IMR-90 (cell line): ENCODE results near the gene IST1. TPM values are rescaled to one million over a fixed set of nuclear protein-coding genes. Genes with fewer than 3 reads are reported as not detected.

Experiments
- ATAC-seq: fragments of 200-7000 bp; cut with Tn5 transposase; 2 replicates; pipeline ENCODE4 v1.9.1; 2020; ENCODE audit warnings: low read depth, mild to moderate bottlenecking, moderate library complexity
- BruUV-seq: library from RNA; stranded (reverse); fragments of 400-500 nt; replicated peaks from 2 replicates; lab custom pipeline; 2021; lab: Mats Ljungman, UMichigan
- CTCF ChIA-PET: fragments of 300-600 bp; formaldehyde crosslinking; extraction: SDS; loops from one replicate; lab custom pipeline; 2021; ENCODE audit warnings: antibody characterized with exemption; lab: Yijun Ruan, JAX
- POLR2A ChIA-PET: fragments of 300-600 bp; sonication (Branson Sonifier 250); formaldehyde crosslinking; loops from one replicate; lab custom pipeline; 2022; ENCODE audit warnings: antibody characterized with exemption; ENCODE audit not compliant: unreplicated experiment; lab: Charles Lee
- DNase-seq: peaks from one replicate; pipeline ENCODE4 v3.0.0; 2013
- H2AFZ ChIP-seq: replicated peaks from 2 replicates; pipeline ENCODE3; 2013; ENCODE audit warnings: low read length, mild to moderate bottlenecking; ENCODE audit not compliant: poor library complexity
- H2AK5ac ChIP-seq: 2 replicates; pipeline ENCODE4 v1.6.1; 2013; ENCODE audit warnings: low read depth, low read length, inconsistent platforms
- H2AK9ac ChIP-seq: replicated peaks from 2 replicates; pipeline ENCODE3; 2013; ENCODE audit warnings: mild to moderate bottlenecking, low read depth, low read length, moderate library complexity; ENCODE audit not compliant: poor library complexity
- H2BK120ac ChIP-seq: 2 replicates; pipeline ENCODE4 v1.6.1; 2013; ENCODE audit warnings: low read depth, low read length, inconsistent platforms
- H2BK15ac ChIP-seq: 3 replicates; pipeline ENCODE4 v1.6.1; 2013; ENCODE audit warnings: low read depth, low read length, inconsistent platforms
- H2BK20ac ChIP-seq: 2 replicates; pipeline ENCODE4 v1.6.1; 2013; ENCODE audit warnings: low read depth, mild to moderate bottlenecking, inconsistent platforms, low read length, moderate library complexity
- H2BK5ac ChIP-seq: 2 replicates; pipeline ENCODE4 v1.6.1; 2013; ENCODE audit warnings: mild to moderate bottlenecking, low read depth, low read length, inconsistent platforms; ENCODE audit not compliant: poor library complexity, severe bottlenecking
- H3K14ac ChIP-seq: replicated peaks from 2 replicates; pipeline ENCODE4 v1.6.1; 2013; ENCODE audit warnings: low read depth, low read length, inconsistent platforms
- H3K18ac ChIP-seq: 2 replicates; pipeline ENCODE4 v1.6.1; 2013; ENCODE audit warnings: low read depth, low read length, control low read depth
- H3K23ac ChIP-seq: 2 replicates; pipeline ENCODE4 v1.6.1; 2013; ENCODE audit warnings: low read depth, low read length, inconsistent platforms
- H3K27ac ChIP-seq: 2 replicates; pipeline ENCODE4 v1.5.1; 2013; ENCODE audit warnings: mild to moderate bottlenecking, control low read depth, low read length; ENCODE audit not compliant: insufficient read depth
- H3K27me3 ChIP-seq: 2 replicates; pipeline ENCODE4 v1.6.1; 2013; ENCODE audit warnings: low read length; ENCODE audit not compliant: control insufficient read depth, insufficient read depth
- H3K36me3 ChIP-seq: 2 replicates; pipeline ENCODE4 v1.6.1; 2013; ENCODE audit warnings: low read length, mixed read lengths; ENCODE audit not compliant: control insufficient read depth, insufficient read depth
- H3K4ac ChIP-seq: 2 replicates; pipeline ENCODE4 v1.6.1; 2013; ENCODE audit warnings: low read depth, low read length, inconsistent platforms
- H3K4me1 ChIP-seq: 2 replicates; pipeline ENCODE4 v1.6.1; 2013; ENCODE audit warnings: low read length, mixed read lengths; ENCODE audit not compliant: control insufficient read depth, insufficient read depth
- H3K4me2 ChIP-seq: 2 replicates; pipeline ENCODE4 v1.6.1; 2013; ENCODE audit warnings: low read depth, mild to moderate bottlenecking, control low read depth, low read length, moderate library complexity
- H3K4me3 ChIP-seq: 2 replicates; pipeline ENCODE4 v1.5.1; 2013; ENCODE audit warnings: low read depth, mild to moderate bottlenecking, control low read depth, low read length, moderate library complexity; ENCODE audit not compliant: insufficient read depth
- H3K56ac ChIP-seq: 2 replicates; pipeline ENCODE4 v1.6.1; 2013; ENCODE audit warnings: low read length, inconsistent platforms; ENCODE audit not compliant: insufficient read depth; ENCODE audit errors: extremely low read depth
- H3K79me1 ChIP-seq, 2 experiments: 2 replicates each; pipeline ENCODE4 v1.6.1; 2013; ENCODE audit warnings: low read length in 2 of 2, inconsistent platforms in 1 of 2, low read depth in 1 of 2
- H3K9ac ChIP-seq: 2 replicates; pipeline ENCODE4 v1.6.1; 2013; ENCODE audit warnings: low read depth, low read length, control low read depth
- H3K9me1 ChIP-seq: 2 replicates; pipeline ENCODE4 v1.6.1; 2013; ENCODE audit warnings: low read length, inconsistent platforms; ENCODE audit not compliant: insufficient read depth
- H3K9me3 ChIP-seq: 2 replicates; pipeline ENCODE4 v1.6.1; 2013; ENCODE audit warnings: low read length; ENCODE audit not compliant: control insufficient read depth, insufficient read depth
- H4K20me1 ChIP-seq: 2 replicates; pipeline ENCODE4 v1.6.1; 2013; ENCODE audit warnings: low read length, inconsistent platforms; ENCODE audit not compliant: insufficient read depth
- H4K5ac ChIP-seq: 2 replicates; pipeline ENCODE4 v1.6.1; 2013; ENCODE audit warnings: mild to moderate bottlenecking, low read depth, low read length, control low read depth
- H4K8ac ChIP-seq, 2 experiments: 2 replicates each; pipeline ENCODE4 v1.6.1; 2013; ENCODE audit warnings: low read depth in 2 of 2, low read length in 2 of 2, control low read depth in 1 of 2, inconsistent platforms in 1 of 2
- H4K91ac ChIP-seq: 2 replicates; pipeline ENCODE4 v1.6.1; 2013; ENCODE audit warnings: low read depth, low read length, inconsistent platforms; ENCODE audit not compliant: insufficient read depth
- CEBPB ChIP-seq: IDR thresholded peaks from 2 replicates; pipeline ENCODE4 v1.6.1; 2012; ENCODE audit warnings: low read depth, low read length, improper control_type of control experiment
- CHD1 ChIP-seq: IDR thresholded peaks from 2 replicates; pipeline ENCODE4 v1.6.1; 2012; ENCODE audit warnings: low read depth, low read length, improper control_type of control experiment
- NFE2L2 ChIP-seq: fragments of 150-350 bp; IDR thresholded peaks from 2 replicates; pipeline ENCODE4 v1.6.1; 2016; ENCODE audit warnings: low read depth, mild to moderate bottlenecking, low read length
- RCOR1 ChIP-seq: IDR thresholded peaks from 2 replicates; pipeline ENCODE4 v1.6.1; 2012; ENCODE audit warnings: mild to moderate bottlenecking, low read length, improper control_type of control experiment; ENCODE audit not compliant: insufficient replicate concordance
- dilution Hi-C: fragments of 300-500 bp; cut with HindIII; formaldehyde crosslinking; loops from one replicate; pipeline ENCODE4 v1.14.3; 2018; ENCODE audit warnings: low sequenced_read_pairs; ENCODE audit not compliant: unreplicated experiment
- in situ Hi-C: fragments of 300-500 bp; cut with MboI; formaldehyde crosslinking; loops from 3 replicates; pipeline ENCODE4 v1.14.3; 2019; ENCODE audit warnings: low sequenced_read_pairs, inconsistent platforms, mixed read lengths
- intact Hi-C: fragments of 100-400 bp; cut with micrococcal nuclease; formaldehyde crosslinking; loops from 2 replicates; pipeline ENCODE4 v1.10.0; 2022
- polyA plus RNA-seq, 3 experiments: library from polyadenylated mRNA; depleted of rRNA; stranded (reverse); fragments of >200 nt; gene quantifications; 2 replicates each; pipeline ENCODE4 v1.2.3, GENCODE V29; 2012; ENCODE audit warnings: low replicate concordance in 1 of 3
- total RNA-seq: library from RNA; depleted of rRNA; stranded (reverse); fragments of >200 nt; gene quantifications from 2 replicates; pipeline ENCODE4 v1.2.3, GENCODE V29; 2012
- TF ChIP-seq, protein P1 (sequence below): fragments of 150-350 bp; IDR thresholded peaks from 2 replicates; pipeline ENCODE4 v1.6.1; 2016; ENCODE audit warnings: low read depth, mild to moderate bottlenecking, low read length, moderate library complexity, borderline replicate concordance

The IST1 gene
- total and polyA plus RNA-seq, 2 of the 4 experiments (the other 2 are of a cell fraction) = 134 to 186 TPM

- H3K4me3 ChIP-seq = no peak overlapping the region
- H3K18ac ChIP-seq = no peak overlapping the region
- no peak overlapping the region for H3K56ac ChIP-seq
- no peak overlapping the region for H3K23ac ChIP-seq
- H4K8ac ChIP-seq = no peak overlapping the region
- H4K20me1 ChIP-seq = no peaks in the 10 kb centered on the region
- H2BK15ac ChIP-seq = no peak overlapping the region
- no peak for TF ChIP-seq RCOR1
- TF ChIP-seq NFE2L2 = no peak
- no peak for TF ChIP-seq CHD1
- no peak for TF ChIP-seq CEBPB
- TF ChIP-seq, protein P1, sequence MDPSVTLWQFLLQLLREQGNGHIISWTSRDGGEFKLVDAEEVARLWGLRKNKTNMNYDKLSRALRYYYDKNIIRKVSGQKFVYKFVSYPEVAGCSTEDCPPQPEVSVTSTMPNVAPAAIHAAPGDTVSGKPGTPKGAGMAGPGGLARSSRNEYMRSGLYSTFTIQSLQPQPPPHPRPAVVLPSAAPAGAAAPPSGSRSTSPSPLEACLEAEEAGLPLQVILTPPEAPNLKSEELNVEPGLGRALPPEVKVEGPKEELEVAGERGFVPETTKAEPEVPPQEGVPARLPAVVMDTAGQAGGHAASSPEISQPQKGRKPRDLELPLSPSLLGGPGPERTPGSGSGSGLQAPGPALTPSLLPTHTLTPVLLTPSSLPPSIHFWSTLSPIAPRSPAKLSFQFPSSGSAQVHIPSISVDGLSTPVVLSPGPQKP = no peak
- H3K27me3 ChIP-seq = peaks cover 3% of the 10 kb centered on the region
- no peak overlapping the region for H4K5ac ChIP-seq
- no peaks in the 10 kb centered on the region for H3K36me3 ChIP-seq
- no peak overlapping the region for H4K91ac ChIP-seq
- DNase-seq (no peak), ATAC-seq (no peak)
- intact Hi-C loops (no loop called here), dilution Hi-C loops (no loop called here), in situ Hi-C loops (no loop called here)
- no peak overlapping the region for H2AK9ac ChIP-seq
- no peak overlapping the region for H2BK120ac ChIP-seq
- ChIA-PET CTCF (no interaction called here), POLR2A (no interaction called here)
- no peak overlapping the region for H2AFZ ChIP-seq
- no peak overlapping the region for H3K14ac ChIP-seq
- no peak overlapping the region for H2AK5ac ChIP-seq
- H3K9me3 ChIP-seq = no peaks in the 10 kb centered on the region
- no peak overlapping the region for H2BK5ac ChIP-seq
- no peak overlapping the region for H2BK20ac ChIP-seq
- no peak overlapping the region for H3K9ac ChIP-seq
- H3K4ac ChIP-seq = no peak overlapping the region
- H3K79me1 ChIP-seq = no peaks in the 10 kb centered on the region
- BruUV-seq = no TSS peak
- no peak overlapping the region for H3K4me2 ChIP-seq
- no peaks in the 10 kb centered on the region for H3K4me1 ChIP-seq
- no peaks in the 10 kb centered on the region for H3K9me1 ChIP-seq
- no peak overlapping the region for H3K27ac ChIP-seq
Observed at GRCh38 chr16:71954699-71955195, 59.4 kb downstream of the IST1 start.
